SK-N-SH (cell line): ENCODE data around the gene MAML3.

Experiments
- GABPA ChIP-seq: IDR thresholded peaks from 2 replicates; pipeline ENCODE4 v1.4.0; 2012; ENCODE audit warnings: low read depth, mild to moderate bottlenecking
- TF ChIP-seq, protein P1 (sequence below): IDR thresholded peaks from 2 replicates; pipeline ENCODE4 v1.4.0; 2012; ENCODE audit warnings: low read depth, borderline replicate concordance
- TF ChIP-seq, protein P2 (sequence below): IDR thresholded peaks from 2 replicates; pipeline ENCODE4 v1.6.1; 2012; ENCODE audit warnings: mild to moderate bottlenecking, low read depth, low read length, moderate library complexity
- TF ChIP-seq, protein P3 (sequence below): fragments of 200-600 bp; sonication (generic); IDR thresholded peaks from 2 replicates; pipeline ENCODE4 v1.6.1; 2017; ENCODE audit warnings: antibody characterized with exemption, mild to moderate bottlenecking, moderate library complexity

DNA sequence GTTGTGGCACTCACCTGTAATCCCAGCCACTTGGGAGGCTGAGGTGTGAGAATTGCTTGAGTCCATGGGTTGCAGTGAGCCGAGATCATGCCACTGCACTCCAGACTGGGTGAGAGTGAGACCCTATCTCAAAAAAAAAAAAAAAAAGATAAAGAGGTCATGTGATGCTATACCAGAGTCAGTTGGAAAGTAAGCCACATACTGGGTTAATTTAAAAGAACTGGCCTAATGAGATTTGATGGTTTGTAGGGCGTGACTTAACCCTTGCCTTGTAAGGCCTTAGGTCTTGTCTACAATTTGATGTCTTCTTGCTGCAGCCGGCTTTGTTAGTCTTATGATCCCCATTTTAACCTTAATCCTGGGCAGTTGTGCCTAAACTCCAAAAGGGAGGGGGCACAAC lies 483.2 kb downstream of the MAML3 start:
- TF ChIP-seq, protein P1, sequence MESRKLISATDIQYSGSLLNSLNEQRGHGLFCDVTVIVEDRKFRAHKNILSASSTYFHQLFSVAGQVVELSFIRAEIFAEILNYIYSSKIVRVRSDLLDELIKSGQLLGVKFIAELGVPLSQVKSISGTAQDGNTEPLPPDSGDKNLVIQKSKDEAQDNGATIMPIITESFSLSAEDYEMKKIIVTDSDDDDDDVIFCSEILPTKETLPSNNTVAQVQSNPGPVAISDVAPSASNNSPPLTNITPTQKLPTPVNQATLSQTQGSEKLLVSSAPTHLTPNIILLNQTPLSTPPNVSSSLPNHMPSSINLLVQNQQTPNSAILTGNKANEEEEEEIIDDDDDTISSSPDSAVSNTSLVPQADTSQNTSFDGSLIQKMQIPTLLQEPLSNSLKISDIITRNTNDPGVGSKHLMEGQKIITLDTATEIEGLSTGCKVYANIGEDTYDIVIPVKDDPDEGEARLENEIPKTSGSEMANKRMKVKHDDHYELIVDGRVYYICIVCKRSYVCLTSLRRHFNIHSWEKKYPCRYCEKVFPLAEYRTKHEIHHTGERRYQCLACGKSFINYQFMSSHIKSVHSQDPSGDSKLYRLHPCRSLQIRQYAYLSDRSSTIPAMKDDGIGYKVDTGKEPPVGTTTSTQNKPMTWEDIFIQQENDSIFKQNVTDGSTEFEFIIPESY = no peak
- TF ChIP-seq, protein P2, sequence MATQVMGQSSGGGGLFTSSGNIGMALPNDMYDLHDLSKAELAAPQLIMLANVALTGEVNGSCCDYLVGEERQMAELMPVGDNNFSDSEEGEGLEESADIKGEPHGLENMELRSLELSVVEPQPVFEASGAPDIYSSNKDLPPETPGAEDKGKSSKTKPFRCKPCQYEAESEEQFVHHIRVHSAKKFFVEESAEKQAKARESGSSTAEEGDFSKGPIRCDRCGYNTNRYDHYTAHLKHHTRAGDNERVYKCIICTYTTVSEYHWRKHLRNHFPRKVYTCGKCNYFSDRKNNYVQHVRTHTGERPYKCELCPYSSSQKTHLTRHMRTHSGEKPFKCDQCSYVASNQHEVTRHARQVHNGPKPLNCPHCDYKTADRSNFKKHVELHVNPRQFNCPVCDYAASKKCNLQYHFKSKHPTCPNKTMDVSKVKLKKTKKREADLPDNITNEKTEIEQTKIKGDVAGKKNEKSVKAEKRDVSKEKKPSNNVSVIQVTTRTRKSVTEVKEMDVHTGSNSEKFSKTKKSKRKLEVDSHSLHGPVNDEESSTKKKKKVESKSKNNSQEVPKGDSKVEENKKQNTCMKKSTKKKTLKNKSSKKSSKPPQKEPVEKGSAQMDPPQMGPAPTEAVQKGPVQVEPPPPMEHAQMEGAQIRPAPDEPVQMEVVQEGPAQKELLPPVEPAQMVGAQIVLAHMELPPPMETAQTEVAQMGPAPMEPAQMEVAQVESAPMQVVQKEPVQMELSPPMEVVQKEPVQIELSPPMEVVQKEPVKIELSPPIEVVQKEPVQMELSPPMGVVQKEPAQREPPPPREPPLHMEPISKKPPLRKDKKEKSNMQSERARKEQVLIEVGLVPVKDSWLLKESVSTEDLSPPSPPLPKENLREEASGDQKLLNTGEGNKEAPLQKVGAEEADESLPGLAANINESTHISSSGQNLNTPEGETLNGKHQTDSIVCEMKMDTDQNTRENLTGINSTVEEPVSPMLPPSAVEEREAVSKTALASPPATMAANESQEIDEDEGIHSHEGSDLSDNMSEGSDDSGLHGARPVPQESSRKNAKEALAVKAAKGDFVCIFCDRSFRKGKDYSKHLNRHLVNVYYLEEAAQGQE = no peak
- TF ChIP-seq, protein P3, sequence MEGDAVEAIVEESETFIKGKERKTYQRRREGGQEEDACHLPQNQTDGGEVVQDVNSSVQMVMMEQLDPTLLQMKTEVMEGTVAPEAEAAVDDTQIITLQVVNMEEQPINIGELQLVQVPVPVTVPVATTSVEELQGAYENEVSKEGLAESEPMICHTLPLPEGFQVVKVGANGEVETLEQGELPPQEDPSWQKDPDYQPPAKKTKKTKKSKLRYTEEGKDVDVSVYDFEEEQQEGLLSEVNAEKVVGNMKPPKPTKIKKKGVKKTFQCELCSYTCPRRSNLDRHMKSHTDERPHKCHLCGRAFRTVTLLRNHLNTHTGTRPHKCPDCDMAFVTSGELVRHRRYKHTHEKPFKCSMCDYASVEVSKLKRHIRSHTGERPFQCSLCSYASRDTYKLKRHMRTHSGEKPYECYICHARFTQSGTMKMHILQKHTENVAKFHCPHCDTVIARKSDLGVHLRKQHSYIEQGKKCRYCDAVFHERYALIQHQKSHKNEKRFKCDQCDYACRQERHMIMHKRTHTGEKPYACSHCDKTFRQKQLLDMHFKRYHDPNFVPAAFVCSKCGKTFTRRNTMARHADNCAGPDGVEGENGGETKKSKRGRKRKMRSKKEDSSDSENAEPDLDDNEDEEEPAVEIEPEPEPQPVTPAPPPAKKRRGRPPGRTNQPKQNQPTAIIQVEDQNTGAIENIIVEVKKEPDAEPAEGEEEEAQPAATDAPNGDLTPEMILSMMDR = no peak
- TF ChIP-seq GABPA = no peak
